ENCODE results near the gene GSTO2.

Gene GSTO2

GRCh38 chr10:104277785-104278184, 8.8 kb downstream of the GSTO2 start:
- ChIA-PET CTCF (interaction anchor here (0.6 to 11.7 kb wide), 4 partner anchors 15 to 556 kb away, joined by 3 to 202 read pairs (median 11); no protein-coding TSS in a partner anchor), POLR2A (interaction anchor here (1.4 kb wide), 1 partner anchor 9 kb away, joined by 3 read pairs; the partner anchor contains the start of gene GSTO2)
- no peaks in the 10 kb centered on the region for H3K9me3 ChIP-seq (ENCODE audit: control insufficient read depth, insufficient read depth, low read depth, low read length)
- no peak for TF ChIP-seq SP3 (tag by site-specific recombination; IDR thresholded peaks at IDR 0.05)
- peak; percentile 65 for TF ChIP-seq ZBTB17 (tag by site-specific recombination; IDR thresholded peaks at IDR 0.05)
- no peak for TF ChIP-seq SP7 (tag by site-specific recombination; IDR thresholded peaks at IDR 0.05)
- H3K36me3 ChIP-seq (ENCODE audit: control insufficient read depth in 2 of 2, insufficient read depth in 1 of 2, low read length in 2 of 2), result no peaks in the 10 kb centered on the region
- H3K4me1 ChIP-seq (ENCODE audit: control insufficient read depth, insufficient read depth, low read length), result no peaks in the 10 kb centered on the region
- H3K4me3 ChIP-seq (ENCODE audit: low read depth, low read length), result no peak overlapping the region
- no peak overlapping the region for H3K27ac ChIP-seq (ENCODE audit: extremely low read depth, low read depth, low read length)

GRCh38 chr10:104279550-104280259, 10.7 kb downstream of the GSTO2 start:
- ChIA-PET CTCF (interaction anchor here (0.6 to 11.7 kb wide), 5 partner anchors 13 to 335 kb away, joined by 3 to 202 read pairs (median 3); no protein-coding TSS in a partner anchor), POLR2A (no interaction called here)

GRCh38 chr10:104281694-104282093, 12.7 kb downstream of the GSTO2 start:
- no peak for TF ChIP-seq ZNF302 (tag by site-specific recombination; IDR thresholded peaks at IDR 0.05; ENCODE audit: low read depth)
- TF ChIP-seq ZNF658 (tag by site-specific recombination; IDR thresholded peaks at IDR 0.05), result no peak
- no peak for TF ChIP-seq ZNF423 (tag by site-specific recombination; IDR thresholded peaks at IDR 0.05)
- CTCF ChIA-PET, result interaction anchor here (0.7 to 11.7 kb wide), 3 partner anchors 11 to 199 kb away, joined by 3 to 202 read pairs (median 5); no protein-coding TSS in a partner anchor

More at GRCh38 chr10:104279550-104280259, 10.7 kb downstream of the GSTO2 start:
- no peak overlapping the region for H3K27ac ChIP-seq (ENCODE audit: extremely low read depth, low read depth, low read length)
- no peak for TF ChIP-seq RBAK (tag by site-specific recombination; IDR thresholded peaks at IDR 0.05)
- TF ChIP-seq ZNF623 (tag by site-specific recombination; IDR thresholded peaks at IDR 0.05), result no peak
- TF ChIP-seq ELK4 (IDR thresholded peaks at IDR 0.05; ENCODE audit: borderline replicate concordance, low read depth, low read length), result no peak
- TF ChIP-seq ZNF18 (tag by site-specific recombination; IDR thresholded peaks at IDR 0.05), result no peak
- H3K4me3 ChIP-seq (ENCODE audit: low read depth, low read length), result no peak overlapping the region
- H3K4me1 ChIP-seq (ENCODE audit: control insufficient read depth, insufficient read depth, low read length), result no peaks in the 10 kb centered on the region
- no peaks in the 10 kb centered on the region for H3K9me3 ChIP-seq (ENCODE audit: control insufficient read depth, insufficient read depth, low read depth, low read length)
- H3K36me3 ChIP-seq (ENCODE audit: control insufficient read depth in 2 of 2, insufficient read depth in 1 of 2, low read length in 2 of 2), result no peaks in the 10 kb centered on the region

GRCh38 chr10:104284846-104285245, 15.9 kb downstream of the GSTO2 start:
- no peaks in the 10 kb centered on the region for H3K9me3 ChIP-seq (ENCODE audit: control insufficient read depth, insufficient read depth, low read depth, low read length)
- ChIA-PET POLR2A (no interaction called here), CTCF (interaction anchor here (0.6 to 1.6 kb wide), 3 partner anchors 65 to 138 kb away, joined by 3 to 9 read pairs (median 7); no protein-coding TSS in a partner anchor)
- H3K4me1 ChIP-seq (ENCODE audit: control insufficient read depth, insufficient read depth, low read length), result no peaks in the 10 kb centered on the region
- no peaks in the 10 kb centered on the region for H3K36me3 ChIP-seq (ENCODE audit: control insufficient read depth in 2 of 2, insufficient read depth in 1 of 2, low read length in 2 of 2)
- H3K4me3 ChIP-seq (ENCODE audit: low read depth, low read length), result no peak overlapping the region
- no peak overlapping the region for H3K27ac ChIP-seq (ENCODE audit: extremely low read depth, low read depth, low read length)
- TF ChIP-seq TSHZ1 (tag by site-specific recombination; IDR thresholded peaks at IDR 0.05; ENCODE audit: borderline replicate concordance) (no peak), ZFP69B (tag by site-specific recombination; IDR thresholded peaks at IDR 0.05) (no peak), ZNF645 (tag by site-specific recombination; IDR thresholded peaks at IDR 0.05) (no peak), ZNF214 (tag by site-specific recombination; IDR thresholded peaks at IDR 0.05; ENCODE audit: borderline replicate concordance) (no peak), ZNF843 (tag by site-specific recombination; IDR thresholded peaks at IDR 0.05) (no peak), ZNF580 (tag by site-specific recombination; IDR thresholded peaks at IDR 0.05) (no peak), ZFP37 (tag by site-specific recombination; IDR thresholded peaks at IDR 0.05) (no peak), TCF7L2 (IDR thresholded peaks at IDR 0.05; ENCODE audit: borderline replicate concordance, low read depth, low read length) (no peak), ZNF248 (tag by site-specific recombination; IDR thresholded peaks at IDR 0.05) (no peak)

More at GRCh38 chr10:104281694-104282093, 12.7 kb downstream of the GSTO2 start:
- POLR2A ChIA-PET, result interaction anchor here (1.0 kb wide), 1 partner anchor 13 kb away, joined by 3 read pairs; the partner anchor contains the start of gene GSTO2
- Histone ChIP-seq H3K4me3 (ENCODE audit: low read depth, low read length) (no peak overlapping the region), H3K27ac (ENCODE audit: extremely low read depth, low read depth, low read length) (no peak overlapping the region), H3K9me3 (ENCODE audit: control insufficient read depth, insufficient read depth, low read depth, low read length) (no peaks in the 10 kb centered on the region), H3K4me1 (ENCODE audit: control insufficient read depth, insufficient read depth, low read length) (no peaks in the 10 kb centered on the region), H3K36me3 (ENCODE audit: control insufficient read depth in 2 of 2, insufficient read depth in 1 of 2, low read length in 2 of 2) (no peaks in the 10 kb centered on the region)
